Stomach smooth muscle (tissue), 2 donors: ENCODE results near the gene SHC1.
"Not testable (repeated sequence)": the region's sequence is repeated elsewhere in the genome, so short reads cannot be mapped to it uniquely, and the experiment has no call there.

ENCODE experiments used
- H3K27ac ChIP-seq: one replicate; pipeline ENCODE4 v1.7.0; 2013; ENCODE audit warnings: mild to moderate bottlenecking, low read length, inconsistent platforms
- H3K27me3 ChIP-seq, 2 donors: one replicate each; pipeline ENCODE4 v1.7.0; 2013; ENCODE audit warnings: low read length in 2 of 2; ENCODE audit not compliant: insufficient read depth in 2 of 2, control insufficient read depth in 1 of 2
- H3K36me3 ChIP-seq, 2 donors: one replicate each; pipeline ENCODE4 v1.7.0; 2013; ENCODE audit warnings: low read length in 2 of 2; ENCODE audit not compliant: control insufficient read depth in 2 of 2, insufficient read depth in 2 of 2
- H3K4me1 ChIP-seq: one replicate; pipeline ENCODE4 v1.7.0; 2013; ENCODE audit warnings: low read length; ENCODE audit not compliant: control insufficient read depth, insufficient read depth
- H3K4me3 ChIP-seq, 2 donors: one replicate each; pipeline ENCODE4 v1.7.0; 2013; ENCODE audit warnings: low read length in 2 of 2
- H3K9ac ChIP-seq, 2 donors: one replicate each; pipeline ENCODE4 v1.7.0; 2013; ENCODE audit warnings: low read length in 2 of 2, mild to moderate bottlenecking in 1 of 2
- H3K9me3 ChIP-seq, 2 donors: one replicate each; pipeline ENCODE4 v1.7.0; 2013; ENCODE audit warnings: low read length in 2 of 2; ENCODE audit not compliant: control insufficient read depth in 2 of 2
- donor health status: healthy.
- donor health status: Pancreatic carcinoma.

SHC1 gene

GRCh38 chr1:155000726-155001424 is 30.3 kb upstream of the SHC1 start:
- Histone ChIP-seq H3K4me1 (peaks cover 42% of the 10 kb centered on the region), H3K4me3 (peak overlapping the region; percentile 83 to 91), H3K9me3 (no peaks in the 10 kb centered on the region), H3K27ac (peak overlapping the region; percentile 98), H3K36me3 (no peaks in the 10 kb centered on the region), H3K9ac (peak overlapping the region; percentile 90 to 92), H3K27me3 (no peaks in the 10 kb centered on the region)

DNA sequence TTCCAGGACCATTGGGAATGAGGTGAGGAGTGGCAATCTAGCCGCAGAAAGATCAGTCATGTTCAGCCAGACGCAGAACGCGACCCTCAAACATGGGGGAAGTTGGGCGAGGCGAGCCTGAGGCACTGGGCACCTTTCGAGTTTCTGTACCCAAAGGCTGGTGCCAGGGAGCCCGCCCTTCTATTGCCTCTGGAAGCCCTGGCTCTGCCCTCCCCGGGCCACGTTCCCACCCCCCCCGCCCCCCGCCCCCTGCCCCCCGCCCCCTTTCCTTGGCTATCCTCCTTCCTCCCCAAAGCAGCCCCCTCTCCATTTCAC is 29.8 kb upstream of the SHC1 start:
- Histone ChIP-seq H3K9me3 (no peaks in the 10 kb centered on the region), H3K4me3 (peak overlapping the region; percentile 83 to 91), H3K4me1 (peaks cover 37% of the 10 kb centered on the region), H3K27ac (peak overlapping the region; percentile 98), H3K9ac (peak overlapping the region; percentile 69 to 92), H3K27me3 (no peaks in the 10 kb centered on the region), H3K36me3 (no peaks in the 10 kb centered on the region)

DNA sequence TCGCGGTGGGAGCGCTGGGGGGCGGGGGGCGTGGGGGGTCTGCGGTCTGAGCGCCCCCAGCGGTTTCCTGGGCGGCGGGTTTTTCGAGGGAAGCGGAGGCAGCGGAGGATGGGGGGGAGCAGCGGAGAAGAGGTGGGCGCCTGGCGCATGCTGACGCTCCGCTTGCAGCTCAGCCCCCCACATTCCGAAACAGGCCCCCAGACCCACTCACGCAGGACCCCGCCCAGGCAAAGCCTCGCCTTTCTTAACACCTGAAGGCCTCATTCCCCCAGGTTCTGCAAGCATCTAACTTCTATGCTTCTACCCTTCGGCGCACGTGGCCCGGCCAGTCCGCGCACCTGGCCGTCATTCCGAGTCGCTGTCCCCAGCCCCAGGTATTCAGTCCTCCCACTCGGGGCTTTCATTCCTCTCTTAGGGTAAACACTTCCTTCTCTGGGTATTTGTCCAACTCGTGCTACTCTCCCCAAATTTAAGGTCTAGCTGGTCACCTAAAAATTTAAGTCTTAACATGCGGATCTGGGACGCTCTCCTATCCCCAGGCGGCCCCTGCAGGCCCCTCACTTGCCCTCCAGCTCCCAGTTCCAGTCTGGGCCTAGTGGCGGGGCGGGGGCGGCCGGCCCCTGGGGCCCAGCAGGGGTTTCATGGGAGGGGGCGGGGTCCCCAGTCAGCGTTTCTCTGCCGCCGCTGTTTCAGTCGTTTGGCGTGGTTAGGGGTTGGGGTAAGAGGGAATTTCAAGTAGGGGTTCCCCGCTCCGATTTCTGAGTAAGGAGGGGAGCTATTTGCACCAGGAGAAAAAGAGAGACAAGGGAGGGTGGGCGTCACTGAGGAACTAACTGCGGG is 29.2 kb upstream of the SHC1 start:
- Histone ChIP-seq H3K4me3 (peak overlapping the region; percentile 58 to 83), H3K4me1 (peaks cover 32% of the 10 kb centered on the region), H3K36me3 (no peaks in the 10 kb centered on the region), H3K9ac (peak overlapping the region; percentile 61 to 69), H3K27me3 (no peaks in the 10 kb centered on the region), H3K9me3 (no peaks in the 10 kb centered on the region), H3K27ac (peak overlapping the region; percentile 98)

DNA sequence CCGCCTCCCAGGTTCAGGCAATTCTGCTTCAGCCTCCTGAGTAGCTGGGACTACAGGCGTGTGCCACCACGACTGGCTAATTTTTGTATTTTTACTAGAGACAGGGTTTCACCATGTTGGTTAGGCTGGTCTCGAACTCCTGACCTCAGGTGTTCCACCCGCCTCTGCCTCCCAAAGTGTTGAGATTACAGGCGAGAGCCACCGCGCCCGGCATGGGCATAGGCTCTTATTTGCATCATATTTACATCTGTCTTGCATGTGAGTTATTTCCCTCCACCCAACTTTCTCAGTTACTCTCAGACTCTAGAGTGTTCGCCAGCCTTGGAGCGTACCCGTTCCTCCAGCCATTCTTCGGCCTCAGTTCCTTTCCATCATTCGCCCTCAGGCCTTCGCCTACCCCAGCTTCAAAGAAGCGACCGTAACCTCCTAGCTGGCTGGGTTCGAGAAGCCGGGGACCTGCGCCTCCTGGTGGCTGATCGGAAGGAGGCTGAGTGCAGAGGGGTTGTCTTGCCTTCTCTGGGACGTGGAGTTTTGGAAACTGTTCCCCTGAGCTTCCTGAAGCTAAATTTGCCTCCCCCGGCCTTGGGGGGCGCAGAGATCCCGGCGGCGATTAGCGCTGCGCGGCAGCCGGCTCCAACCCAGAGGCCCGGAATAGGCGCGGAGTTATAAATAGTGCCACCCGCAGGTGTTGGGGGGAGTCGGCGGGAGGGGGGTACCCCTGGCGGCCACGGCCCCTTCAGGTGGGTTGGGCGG is 28.4 kb upstream of the SHC1 start:
- Histone ChIP-seq H3K9me3 (no peaks in the 10 kb centered on the region), H3K4me3 (peak overlapping the region; percentile 46 to 64), H3K27ac (peak overlapping the region; percentile 98), H3K4me1 (peaks cover 24% of the 10 kb centered on the region), H3K36me3 (no peaks in the 10 kb centered on the region), H3K27me3 (no peaks in the 10 kb centered on the region), H3K9ac (peak overlapping the region; percentile 67 to 71)

DNA sequence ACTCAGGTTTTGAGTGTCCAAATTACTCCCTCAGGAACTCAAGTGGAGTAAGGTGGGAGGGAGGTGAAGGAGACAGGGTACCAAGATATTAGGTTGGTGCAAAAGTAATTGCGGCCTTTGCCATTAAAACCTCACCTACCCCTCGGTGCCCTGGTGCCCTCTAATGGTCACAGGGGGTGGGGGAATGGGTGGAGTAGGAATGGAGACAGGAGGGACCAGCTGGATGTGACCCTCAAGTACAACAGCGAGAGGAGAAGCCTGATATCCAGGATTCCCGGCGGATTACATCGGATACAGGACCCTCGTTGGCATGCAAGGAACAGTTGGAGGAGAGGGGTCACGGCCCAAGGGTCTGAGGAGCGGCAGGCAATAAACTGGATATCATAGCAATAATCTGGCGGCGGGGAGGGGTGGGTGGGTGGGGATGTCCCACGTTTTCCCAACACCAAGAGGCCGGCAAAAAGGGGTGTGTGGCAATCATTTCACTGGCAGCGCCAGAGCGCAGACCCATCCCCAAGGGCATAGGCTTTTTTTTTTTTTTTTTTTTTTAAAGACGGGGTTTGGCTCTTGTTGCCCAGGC is 27.7 kb upstream of the SHC1 start:
- no peaks in the 10 kb centered on the region for H3K27me3 ChIP-seq
- H3K4me1 ChIP-seq = peaks cover 22% of the 10 kb centered on the region
- H3K9me3 ChIP-seq = no peaks in the 10 kb centered on the region
- no peak overlapping the region for H3K9ac ChIP-seq
- no peak overlapping the region for H3K27ac ChIP-seq
- no peaks in the 10 kb centered on the region for H3K36me3 ChIP-seq
- no peak overlapping the region for H3K4me3 ChIP-seq

DNA sequence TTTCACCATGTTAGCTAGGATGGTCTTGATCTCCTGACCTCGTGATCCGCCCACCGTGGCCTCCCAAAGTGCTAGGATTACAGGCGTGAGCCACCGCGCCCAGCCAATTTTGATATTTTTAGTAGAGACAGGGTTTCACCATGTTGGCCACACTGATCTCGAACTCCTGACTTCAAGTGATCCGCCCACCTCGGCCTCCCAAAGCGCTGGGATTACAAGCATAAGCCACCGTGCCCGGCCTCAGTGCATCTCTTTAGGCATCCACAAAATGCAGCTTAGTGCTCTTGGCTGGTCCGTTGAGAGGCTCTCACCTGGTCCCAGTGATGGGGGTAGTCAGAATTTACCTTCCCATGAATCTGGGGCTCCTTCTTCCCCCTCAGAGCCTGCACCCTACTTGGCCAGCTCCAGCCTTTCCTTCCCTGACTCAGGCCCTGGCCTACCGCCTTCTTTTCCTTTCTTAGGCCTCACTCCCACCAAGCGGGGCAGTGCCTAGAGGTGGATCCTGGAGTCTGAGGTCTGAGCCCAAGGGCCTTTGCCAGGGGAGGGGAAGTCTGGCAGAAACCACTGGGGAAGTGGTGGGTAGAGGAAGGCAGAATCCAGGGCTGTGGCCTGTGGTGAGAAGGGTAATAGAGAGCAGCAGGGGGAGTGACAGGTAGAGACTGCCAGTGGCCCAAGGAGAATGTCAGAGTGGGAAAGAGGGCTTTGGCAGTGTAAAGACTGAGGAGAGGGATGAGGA is 26.6 kb upstream of the SHC1 start:
- Histone ChIP-seq H3K4me1 (peaks cover 22% of the 10 kb centered on the region), H3K27ac (no peak overlapping the region), H3K4me3 (no peak overlapping the region), H3K9ac (no peak overlapping the region), H3K27me3 (no peaks in the 10 kb centered on the region), H3K9me3 (no peaks in the 10 kb centered on the region), H3K36me3 (peaks cover 3 to 4% of the 10 kb centered on the region in 2 donors)

DNA sequence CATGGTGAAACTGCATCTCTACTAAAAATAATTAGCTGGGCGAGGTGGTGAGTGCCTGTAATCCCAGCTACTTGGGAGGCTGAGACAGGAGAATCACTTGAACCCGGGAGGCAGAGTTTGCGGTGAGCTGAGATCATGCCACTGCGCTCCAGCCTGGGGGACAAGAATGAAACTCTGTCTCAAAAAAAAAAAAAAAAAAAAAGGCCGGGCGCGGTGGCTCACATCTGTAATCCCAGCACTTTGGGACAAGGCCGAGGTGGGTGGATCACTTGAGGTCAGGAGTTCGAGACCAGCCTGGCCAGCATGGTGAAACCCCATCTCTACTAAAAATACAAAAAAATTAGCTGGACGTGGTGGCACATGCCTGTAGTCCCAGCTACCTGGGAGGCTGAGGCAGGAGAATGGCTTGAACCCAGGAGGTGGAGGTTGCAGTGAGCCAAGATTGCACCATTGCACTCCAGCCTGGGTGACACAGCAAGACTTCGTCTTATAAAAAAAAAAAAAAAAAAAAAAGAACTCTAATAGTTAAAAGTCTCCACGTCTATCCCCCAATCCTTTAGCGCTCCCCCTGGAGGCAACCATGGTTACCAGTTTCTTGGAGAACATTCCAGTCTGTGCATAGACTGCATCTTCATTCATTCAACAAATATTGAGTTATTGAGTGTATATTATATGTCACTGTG is 24.9 kb upstream of the SHC1 start:
- peaks cover 19% of the 10 kb centered on the region for H3K4me1 ChIP-seq
- not testable (repeated sequence) for H3K9me3 ChIP-seq, H3K27ac ChIP-seq, H3K36me3 ChIP-seq, H3K27me3 ChIP-seq, H3K9ac ChIP-seq, H3K4me3 ChIP-seq

DNA sequence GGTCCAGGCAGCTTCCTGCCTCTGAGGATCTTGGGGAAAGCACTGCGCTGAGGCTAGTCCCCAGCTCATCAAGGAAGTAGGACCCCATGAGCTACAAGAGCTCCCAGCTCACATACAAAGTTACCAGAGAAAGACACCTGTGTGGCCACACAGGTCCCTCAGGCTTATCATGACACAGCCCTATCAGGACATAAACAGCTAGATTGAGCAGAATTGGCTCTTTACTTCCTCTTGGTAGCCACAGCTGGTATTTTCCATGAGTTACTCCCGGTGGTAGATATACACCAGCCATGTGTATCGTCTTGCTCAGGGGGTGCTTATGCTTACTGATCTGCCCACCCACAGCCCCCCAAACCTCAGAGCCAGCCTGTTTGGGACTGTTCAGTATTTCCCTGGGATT is 24.0 kb upstream of the SHC1 start:
- H3K9ac ChIP-seq = peak overlapping the region in 1 of 2 donors; percentile 36

GRCh38 chr1:154994269-154994587 is 23.7 kb upstream of the SHC1 start:
- Histone ChIP-seq H3K4me3 (no peak overlapping the region), H3K9me3 (no peaks in the 10 kb centered on the region), H3K36me3 (peaks cover 14 to 16% of the 10 kb centered on the region in 2 donors), H3K27me3 (no peaks in the 10 kb centered on the region), H3K27ac (no peak overlapping the region), H3K4me1 (peaks cover 8% of the 10 kb centered on the region), H3K9ac (peak overlapping the region in 1 of 2 donors; percentile 36)

More for the DNA sequence above, 24.0 kb upstream of the SHC1 start:
- peaks cover 12% of the 10 kb centered on the region in 2 donors for H3K36me3 ChIP-seq
- H3K9me3 ChIP-seq = no peaks in the 10 kb centered on the region
- no peaks in the 10 kb centered on the region for H3K27me3 ChIP-seq
- H3K4me3 ChIP-seq = no peak overlapping the region
- peaks cover 10% of the 10 kb centered on the region for H3K4me1 ChIP-seq
- H3K27ac ChIP-seq = no peak overlapping the region
